Endothelial cell of umbilical vein (primary cell): ENCODE data around the gene SPDYE1. TPM values are rescaled to one million over a fixed set of nuclear protein-coding genes. Genes with fewer than 3 reads are reported as not detected.

ENCODE experiments used
- BruUV-seq: library from RNA; stranded (reverse); fragments of 400-500 nt; replicated peaks from 2 replicates; lab custom pipeline; 2021; lab: Mats Ljungman, UMichigan
- CTCF ChIA-PET: fragments of 300-600, 350-600 bp; sonication (Branson Sonifier 250); formaldehyde crosslinking; loops from one replicate; lab custom pipeline; 2021; ENCODE audit warnings: antibody characterized with exemption, inconsistent platforms; lab: Charles Lee
- POLR2A ChIA-PET: fragments of 300-600, 350-600 bp; sonication (Branson Sonifier 250); formaldehyde crosslinking; loops from one replicate; lab custom pipeline; 2021; ENCODE audit warnings: antibody characterized with exemption, inconsistent platforms; lab: Charles Lee
- DNase-seq: peaks from one replicate; pipeline ENCODE4 v3.0.0-alpha.2; 2011; ENCODE audit warnings: low read depth, low spot score
- FAIRE-seq: peaks from 2 replicates; lab custom pipeline; 2011; peaks lifted over from hg19 to GRCh38; lab: Jason Lieb, UNC
- H2AFZ ChIP-seq: 2 replicates; pipeline ENCODE4 v1.6.0; 2012; ENCODE audit warnings: low read depth, low read length, control low read depth, inconsistent platforms
- H3K27ac ChIP-seq: 2 replicates; pipeline ENCODE4 v1.5.1; 2011; ENCODE audit warnings: low read depth, mild to moderate bottlenecking, control low read depth, low read length, moderate library complexity; ENCODE audit not compliant: insufficient read depth
- H3K27me3 ChIP-seq, 2 experiments: 2 replicates each; pipeline versions ENCODE4 v1.6.0 to v1.6.1; 2011; ENCODE audit warnings: low read length in 2 of 2, mixed read lengths in 1 of 2; ENCODE audit not compliant: control insufficient read depth in 2 of 2, insufficient read depth in 2 of 2
- H3K36me3 ChIP-seq, 2 experiments: 2 replicates in 1 of 2; 3 replicates in 1 of 2; pipeline ENCODE4 v1.5.1; 2011; ENCODE audit warnings: low read length in 2 of 2, mild to moderate bottlenecking in 1 of 2, moderate library complexity in 1 of 2; ENCODE audit not compliant: control insufficient read depth in 2 of 2, insufficient read depth in 2 of 2; ENCODE audit errors: extremely low read depth in 1 of 2
- H3K4me1 ChIP-seq: 3 replicates; pipeline ENCODE4 v1.5.1; 2011; ENCODE audit warnings: mild to moderate bottlenecking, low read length; ENCODE audit not compliant: control insufficient read depth, insufficient read depth; ENCODE audit errors: extremely low read depth
- H3K4me2 ChIP-seq: 2 replicates; pipeline ENCODE4 v1.6.1; 2011; ENCODE audit warnings: low read length, control low read depth, mixed read lengths; ENCODE audit not compliant: insufficient read depth
- H3K4me3 ChIP-seq, 3 experiments: fragments of 200-600 bp in 1 of 3; sonication (generic), shearing (Covaris generic) in 1 of 3; replicated peaks in 1 of 3; 2 replicates each; pipeline ENCODE4 v1.5.1; 2011 to 2016; ENCODE audit warnings: control low read depth in 3 of 3, low read length in 3 of 3, mild to moderate bottlenecking in 2 of 3, inconsistent platforms in 1 of 3, low read depth in 1 of 3, moderate library complexity in 1 of 3; ENCODE audit not compliant: insufficient read depth in 1 of 3
- H3K79me2 ChIP-seq: 2 replicates; pipeline ENCODE4 v1.6.0; 2012; ENCODE audit warnings: low read length, inconsistent platforms; ENCODE audit not compliant: control insufficient read depth, insufficient read depth
- H3K9ac ChIP-seq: replicated peaks from 2 replicates; pipeline ENCODE3; 2011; ENCODE audit warnings: low read length, control low read depth; ENCODE audit not compliant: insufficient read depth; ENCODE audit errors: extremely low read depth
- H3K9me1 ChIP-seq: replicated peaks from 3 replicates; pipeline ENCODE4 v1.6.0; 2011; ENCODE audit warnings: mild to moderate bottlenecking, low read length; ENCODE audit not compliant: control insufficient read depth, insufficient read depth; ENCODE audit errors: extremely low read depth
- H3K9me3 ChIP-seq: replicated peaks from 2 replicates; pipeline ENCODE4 v1.5.1; 2012; ENCODE audit warnings: low read length, inconsistent platforms; ENCODE audit not compliant: control insufficient read depth, insufficient read depth
- H4K20me1 ChIP-seq: replicated peaks from 2 replicates; pipeline ENCODE3; 2011; ENCODE audit warnings: mild to moderate bottlenecking, low read length; ENCODE audit not compliant: control insufficient read depth, insufficient read depth; ENCODE audit errors: extremely low read depth
- EZH2 ChIP-seq: IDR thresholded peaks from 2 replicates; pipeline ENCODE4 v1.6.1; 2012; ENCODE audit warnings: borderline replicate concordance, low read depth, mild to moderate bottlenecking, moderate library complexity, low read length, inconsistent platforms; ENCODE audit not compliant: severe bottlenecking
- FOS ChIP-seq: IDR thresholded peaks from 2 replicates; pipeline ENCODE4 v1.6.1; 2011; ENCODE audit warnings: mild to moderate bottlenecking, low read length, moderate library complexity, borderline replicate concordance; ENCODE audit not compliant: insufficient read depth
- GATA2 ChIP-seq: IDR thresholded peaks from 2 replicates; pipeline ENCODE4 v1.7.0; 2011; ENCODE audit warnings: low read depth, mild to moderate bottlenecking, moderate library complexity, mixed read lengths, low read length; ENCODE audit not compliant: insufficient read length, insufficient read depth
- JUN ChIP-seq: IDR thresholded peaks from 2 replicates; pipeline ENCODE4 v1.6.1; 2011; ENCODE audit warnings: borderline replicate concordance, low read depth; ENCODE audit not compliant: insufficient read length, insufficient read depth
- MYC ChIP-seq: IDR thresholded peaks from one replicate; pipeline ENCODE4 v1.6.1; 2011; ENCODE audit warnings: mild to moderate bottlenecking, low read depth, low read length
- POLR2A ChIP-seq: IDR thresholded peaks from 2 replicates; pipeline ENCODE4 v1.6.1; 2012; ENCODE audit warnings: low read depth, mild to moderate bottlenecking, control low read depth, low read length
- POLR2AphosphoS5 ChIP-seq: IDR thresholded peaks from 2 replicates; pipeline ENCODE4 v1.6.1; 2012; ENCODE audit warnings: low read depth, mild to moderate bottlenecking, control low read depth, low read length, moderate library complexity; ENCODE audit not compliant: insufficient read depth
- dilution Hi-C: fragments of 300-500 bp; cut with MboI; formaldehyde crosslinking; loops from one replicate; pipeline ENCODE4 v1.15.0; 2019; ENCODE audit warnings: low sequenced_read_pairs; ENCODE audit not compliant: extremely low pct_ligation_motif_present
- intact Hi-C: fragments of 100-400 bp; cut with micrococcal nuclease; formaldehyde crosslinking; loops from one replicate; pipeline ENCODE4 v1.10.0; 2022
- polyA plus RNA-seq, 4 experiments: library from polyadenylated mRNA; depleted of rRNA in 3 of 4; stranded (reverse) in 3 of 4; unstranded in 1 of 4; fragments of >200 nt; gene quantifications; 2 replicates each; pipeline versions ENCODE4 v1.2.1 to v1.2.3, GENCODE V29; 2011 to 2012; ENCODE audit warnings: missing spikeins in 1 of 4
- total RNA-seq: library from RNA; stranded (reverse); gene quantifications from 2 replicates; pipeline ENCODE4 v1.2.3, GENCODE V29; 2021
- TF ChIP-seq, protein P1 (sequence below): IDR thresholded peaks from 2 replicates; pipeline ENCODE4 v1.6.1; 2011; ENCODE audit not compliant: insufficient read depth, insufficient read length
- TF ChIP-seq, protein P2 (sequence below), 2 donors: IDR thresholded peaks; 1 replicate in 1 of 2; 2 replicates in 1 of 2; pipeline ENCODE4 v1.5.1; 2011; ENCODE audit warnings: low read length in 2 of 2, mild to moderate bottlenecking in 2 of 2, moderate library complexity in 2 of 2, control low read depth in 1 of 2, inconsistent platforms in 1 of 2, low read depth in 1 of 2; ENCODE audit not compliant: insufficient read depth in 1 of 2; ENCODE audit errors: extremely low read depth in 1 of 2

SPDYE1 gene
- total and polyA plus RNA-seq, 2 donors (not counting 3 experiments of a cell fraction or from before 2014, with no cell fraction given) = not detected

DNA sequence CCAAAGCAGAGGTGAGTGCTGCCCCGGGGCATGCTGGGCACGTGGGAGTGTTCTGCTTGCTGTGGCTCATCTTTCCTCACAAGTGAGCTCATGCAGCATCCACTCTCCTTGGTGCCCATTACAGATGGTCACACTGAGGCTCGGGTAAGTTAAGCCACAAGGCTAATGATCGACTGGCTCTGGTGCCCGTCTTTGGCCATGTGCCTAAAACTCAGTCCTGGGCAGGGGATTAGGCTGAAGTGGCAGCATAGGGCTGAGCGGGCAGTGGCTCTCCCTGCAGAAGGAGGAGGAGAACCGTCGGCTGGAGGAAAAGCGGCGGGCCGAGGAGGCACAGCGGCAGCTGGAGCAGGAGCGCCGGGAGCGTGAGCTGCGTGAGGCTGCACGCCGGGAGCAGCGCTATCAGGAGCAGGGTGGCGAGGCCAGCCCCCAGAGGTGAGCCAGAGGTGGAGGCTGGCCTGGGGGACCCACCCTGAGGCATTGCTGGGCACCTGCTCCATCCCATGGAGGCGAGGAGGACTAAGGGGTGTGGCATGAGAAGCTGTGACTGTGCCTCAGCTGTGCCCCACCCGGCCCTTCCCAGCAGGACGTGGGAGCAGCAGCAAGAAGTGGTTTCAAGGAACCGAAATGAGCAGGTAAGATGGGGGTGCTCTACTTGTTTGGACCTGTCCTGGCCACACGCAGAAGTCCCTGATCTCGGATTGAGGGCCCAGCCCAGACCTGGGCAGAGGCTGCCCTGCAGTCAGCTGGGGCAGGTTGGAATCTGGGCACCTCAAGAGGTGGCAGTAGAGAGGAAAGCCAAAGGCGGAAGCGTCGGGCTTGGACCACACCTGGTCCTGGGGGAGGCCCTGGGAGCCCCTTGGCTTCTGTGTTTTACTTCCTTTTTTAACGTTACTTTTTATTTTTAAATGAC lies 60.4 kb downstream of the SPDYE1 start:
- POLR2A ChIA-PET = no interaction called here
- no TSS peak for BruUV-seq
- TF ChIP-seq POLR2AphosphoS5 (no peak), MYC (no peak), EZH2 (no peak), JUN (no peak), GATA2 (no peak), FOS (no peak), POLR2A (no peak)
- TF ChIP-seq, protein P1, sequence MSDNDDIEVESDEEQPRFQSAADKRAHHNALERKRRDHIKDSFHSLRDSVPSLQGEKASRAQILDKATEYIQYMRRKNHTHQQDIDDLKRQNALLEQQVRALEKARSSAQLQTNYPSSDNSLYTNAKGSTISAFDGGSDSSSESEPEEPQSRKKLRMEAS = no peak
- TF ChIP-seq, protein P2, sequence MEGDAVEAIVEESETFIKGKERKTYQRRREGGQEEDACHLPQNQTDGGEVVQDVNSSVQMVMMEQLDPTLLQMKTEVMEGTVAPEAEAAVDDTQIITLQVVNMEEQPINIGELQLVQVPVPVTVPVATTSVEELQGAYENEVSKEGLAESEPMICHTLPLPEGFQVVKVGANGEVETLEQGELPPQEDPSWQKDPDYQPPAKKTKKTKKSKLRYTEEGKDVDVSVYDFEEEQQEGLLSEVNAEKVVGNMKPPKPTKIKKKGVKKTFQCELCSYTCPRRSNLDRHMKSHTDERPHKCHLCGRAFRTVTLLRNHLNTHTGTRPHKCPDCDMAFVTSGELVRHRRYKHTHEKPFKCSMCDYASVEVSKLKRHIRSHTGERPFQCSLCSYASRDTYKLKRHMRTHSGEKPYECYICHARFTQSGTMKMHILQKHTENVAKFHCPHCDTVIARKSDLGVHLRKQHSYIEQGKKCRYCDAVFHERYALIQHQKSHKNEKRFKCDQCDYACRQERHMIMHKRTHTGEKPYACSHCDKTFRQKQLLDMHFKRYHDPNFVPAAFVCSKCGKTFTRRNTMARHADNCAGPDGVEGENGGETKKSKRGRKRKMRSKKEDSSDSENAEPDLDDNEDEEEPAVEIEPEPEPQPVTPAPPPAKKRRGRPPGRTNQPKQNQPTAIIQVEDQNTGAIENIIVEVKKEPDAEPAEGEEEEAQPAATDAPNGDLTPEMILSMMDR (IDR thresholded peaks at IDR 0.05; ENCODE audit: extremely low read depth in 1 of 2, insufficient read depth in 1 of 2, low read depth in 1 of 2, low read length in 2 of 2) = no peak
- Histone ChIP-seq H3K9me3 (no peaks in the 10 kb centered on the region), H3K79me2 (peaks cover 2% of the 10 kb centered on the region), H3K27me3 (no peaks in the 10 kb centered on the region), H3K27ac (no peak overlapping the region), H3K36me3 (peaks cover 9 to 48% of the 10 kb centered on the region in 2 experiments), H3K9ac (no peak overlapping the region), H3K4me1 (no peaks in the 10 kb centered on the region), H4K20me1 (no peaks in the 10 kb centered on the region), H3K9me1 (no peaks in the 10 kb centered on the region), H3K4me2 (no peak overlapping the region), H3K4me3 (no peak overlapping the region), H2AFZ (no peak overlapping the region)
- dilution Hi-C loops = no loop called here
- intact Hi-C loops = no loop called here
- CTCF ChIA-PET = no interaction called here
- FAIRE-seq (no peak), DNase-seq (no peak)
